ENCODE data around the gene HMCN2. TPM values are rescaled to one million over a fixed set of nuclear protein-coding genes. Genes with fewer than 3 reads are reported as not detected.

HMCN2 gene
- total and polyA plus RNA-seq, 8 donors = 0.41 to 5.3 (median 0.76) TPM

DNA sequence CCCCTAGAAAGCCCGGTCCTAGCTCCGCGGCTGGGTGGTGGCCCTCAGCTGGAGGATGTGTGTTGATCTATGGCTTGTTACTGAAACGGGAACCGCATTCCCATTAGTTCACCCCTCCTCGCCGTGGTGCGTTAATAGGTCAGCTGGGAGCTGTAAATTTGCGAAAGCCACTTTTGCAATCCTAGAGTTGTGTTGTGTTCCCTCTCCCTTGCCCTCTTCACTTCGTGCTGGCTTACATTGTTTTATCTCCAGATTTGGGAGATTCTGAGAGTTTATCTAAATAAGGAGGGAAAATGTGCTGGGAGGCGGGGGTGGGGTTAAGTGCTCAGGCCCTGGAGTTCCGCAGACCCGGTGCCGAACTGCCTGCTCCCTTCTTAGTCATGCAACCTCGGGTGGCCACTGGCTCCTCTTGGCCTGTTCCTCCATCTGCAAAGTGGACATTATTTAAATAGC, 62.8 kb downstream of the HMCN2 start:
- TF ChIP-seq, protein P1, sequence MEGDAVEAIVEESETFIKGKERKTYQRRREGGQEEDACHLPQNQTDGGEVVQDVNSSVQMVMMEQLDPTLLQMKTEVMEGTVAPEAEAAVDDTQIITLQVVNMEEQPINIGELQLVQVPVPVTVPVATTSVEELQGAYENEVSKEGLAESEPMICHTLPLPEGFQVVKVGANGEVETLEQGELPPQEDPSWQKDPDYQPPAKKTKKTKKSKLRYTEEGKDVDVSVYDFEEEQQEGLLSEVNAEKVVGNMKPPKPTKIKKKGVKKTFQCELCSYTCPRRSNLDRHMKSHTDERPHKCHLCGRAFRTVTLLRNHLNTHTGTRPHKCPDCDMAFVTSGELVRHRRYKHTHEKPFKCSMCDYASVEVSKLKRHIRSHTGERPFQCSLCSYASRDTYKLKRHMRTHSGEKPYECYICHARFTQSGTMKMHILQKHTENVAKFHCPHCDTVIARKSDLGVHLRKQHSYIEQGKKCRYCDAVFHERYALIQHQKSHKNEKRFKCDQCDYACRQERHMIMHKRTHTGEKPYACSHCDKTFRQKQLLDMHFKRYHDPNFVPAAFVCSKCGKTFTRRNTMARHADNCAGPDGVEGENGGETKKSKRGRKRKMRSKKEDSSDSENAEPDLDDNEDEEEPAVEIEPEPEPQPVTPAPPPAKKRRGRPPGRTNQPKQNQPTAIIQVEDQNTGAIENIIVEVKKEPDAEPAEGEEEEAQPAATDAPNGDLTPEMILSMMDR (IDR thresholded peaks at IDR 0.05) = no peak
- no peak overlapping the region for H3K27ac ChIP-seq
- H3K4me3 ChIP-seq = no peak overlapping the region
- no peaks in the 10 kb centered on the region for H3K4me1 ChIP-seq
- H3K9me3 ChIP-seq = no peaks in the 10 kb centered on the region
- peak in 3 of 4 donors; percentile 49 to 58 (median 51) for ATAC-seq
- peak in 1 of 6 donors; percentile 9 for DNase-seq
- WGBS, 2 donors = 26 to 40% methylated on average over 15 of the region's 15 CpGs
- peaks cover 0 to 17% (median 0%) of the 10 kb centered on the region in 4 donors for H3K27me3 ChIP-seq
- no peaks in the 10 kb centered on the region for H3K36me3 ChIP-seq
- no peak for FAIRE-seq
- intact Hi-C loops (cut with DNase I) = no loop called here

DNA sequence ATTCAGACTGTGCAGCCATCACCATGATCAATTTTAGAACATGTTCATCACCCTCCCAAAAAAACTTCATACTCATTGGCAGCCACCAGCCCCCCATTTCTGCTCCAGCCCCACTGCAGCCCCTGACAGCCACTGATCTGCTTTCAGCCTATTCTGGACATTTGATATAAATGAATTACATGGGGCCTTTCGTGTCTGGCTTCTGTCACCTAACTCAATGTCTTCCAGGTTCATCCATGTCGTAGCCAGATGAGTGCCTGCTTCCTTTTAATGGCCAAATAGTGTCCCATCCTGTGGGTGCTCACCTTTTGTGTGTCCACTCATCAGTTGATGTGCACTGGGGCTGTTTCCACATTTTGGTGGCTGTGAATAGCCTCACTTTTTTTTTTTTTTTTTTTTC, 63.5 kb downstream of the HMCN2 start:
- TF ChIP-seq, protein P1 (IDR thresholded peaks at IDR 0.05) = no peak
- Histone ChIP-seq H3K36me3 (no peaks in the 10 kb centered on the region), H3K9me3 (no peaks in the 10 kb centered on the region), H3K4me3 (no peak overlapping the region), H3K4me1 (no peaks in the 10 kb centered on the region), H3K27me3 (peaks cover 0 to 17% (median 0%) of the 10 kb centered on the region in 4 donors), H3K27ac (no peak overlapping the region)
- intact Hi-C loops (cut with DNase I) = no loop called here
- FAIRE-seq (no peak), ATAC-seq (no peak), DNase-seq (no peak)
- WGBS, 2 donors = 47 to 64% methylated on average over 2 of the region's 2 CpGs

DNA sequence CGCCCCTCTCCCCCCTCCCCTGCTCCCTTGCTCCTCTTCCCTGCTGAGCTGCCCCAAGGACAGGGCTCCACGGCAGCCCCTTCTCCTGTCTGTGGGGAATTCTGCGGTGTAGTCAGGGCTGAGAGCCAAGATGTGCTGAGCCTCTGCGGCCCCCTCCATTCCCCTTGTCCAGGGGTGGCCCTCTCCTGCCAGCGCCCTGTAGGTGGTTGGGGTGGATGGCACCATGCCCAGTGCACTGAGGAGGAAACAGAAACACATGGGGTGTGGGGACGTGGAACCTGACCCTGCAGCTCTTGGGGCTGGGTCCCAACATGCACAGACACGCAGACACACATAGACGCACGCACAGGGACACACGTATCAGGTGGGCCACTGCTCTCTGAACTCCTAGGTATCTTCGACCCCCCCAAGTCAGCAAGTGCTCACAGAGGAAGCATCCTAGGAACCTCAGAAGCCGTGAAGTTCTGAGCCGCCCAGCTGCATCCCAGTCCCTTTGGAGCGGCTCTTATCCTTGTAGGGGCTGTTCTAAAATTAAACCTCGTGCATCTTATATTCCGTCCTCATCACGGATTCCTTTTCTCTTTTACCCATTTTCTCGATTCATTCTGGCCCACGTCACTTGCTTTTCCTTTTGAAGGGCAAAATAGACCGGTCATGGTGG, 64.8 kb downstream of the HMCN2 start:
- TF ChIP-seq, protein P1 (IDR thresholded peaks at IDR 0.05) = no peak
- Histone ChIP-seq H3K4me3 (no peak overlapping the region), H3K27ac (no peak overlapping the region), H3K9me3 (no peaks in the 10 kb centered on the region), H3K36me3 (no peaks in the 10 kb centered on the region), H3K27me3 (peaks cover 0 to 11% (median 0%) of the 10 kb centered on the region in 4 donors), H3K4me1 (no peaks in the 10 kb centered on the region)
- intact Hi-C loops (cut with DNase I) = no loop called here
- DNase-seq = no peak
- ATAC-seq = no peak
- 48 to 50% methylated on average over 20 of the region's 20 CpGs for WGBS, 2 donors
- no peak for FAIRE-seq

DNA sequence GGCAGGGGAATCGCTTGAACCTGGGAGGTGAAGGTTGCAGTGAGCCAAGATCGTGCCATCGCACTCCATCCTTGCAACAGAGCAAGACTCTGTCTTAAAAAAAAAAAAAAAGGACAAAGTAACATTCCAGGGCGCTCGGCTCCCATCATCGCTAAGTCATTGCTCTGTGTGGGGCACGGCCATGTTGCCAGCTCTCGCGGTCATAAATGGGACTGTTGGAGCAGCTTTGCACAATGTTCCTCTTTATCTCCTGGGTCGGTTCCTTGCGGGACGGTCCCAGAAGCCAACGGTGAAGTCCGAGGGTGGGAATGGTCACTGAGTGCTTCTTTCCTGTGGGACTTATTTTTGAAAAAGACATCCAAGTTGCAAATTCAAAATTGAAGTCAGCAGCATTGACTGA, 65.5 kb downstream of the HMCN2 start:
- WGBS, 2 donors = 66 to 73% methylated on average over 14 of the region's 14 CpGs

More for the DNA sequence above, 65.5 kb downstream of the HMCN2 start:
- no peak for ATAC-seq
- no peak for FAIRE-seq
- DNase-seq = no peak
- Histone ChIP-seq H3K27ac (no peak overlapping the region), H3K36me3 (no peaks in the 10 kb centered on the region), H3K9me3 (no peaks in the 10 kb centered on the region), H3K4me1 (no peaks in the 10 kb centered on the region), H3K27me3 (peaks cover 0 to 11% (median 0%) of the 10 kb centered on the region in 4 donors), H3K4me3 (no peak overlapping the region)
- TF ChIP-seq, protein P1 (IDR thresholded peaks at IDR 0.05) = no peak
- intact Hi-C loops (cut with DNase I) = no loop called here
